Neural cell (in vitro differentiated cells): ENCODE measurements around the gene NR2C2. TPM values are rescaled to one million over a fixed set of nuclear protein-coding genes. Genes with fewer than 3 reads are reported as not detected.

Source experiments
- H2AFZ ChIP-seq: fragments of 200-600, 300-800 bp; sonication (generic), shearing (Covaris generic); 2 replicates; pipeline ENCODE4 v1.6.0; 2014; ENCODE audit warnings: low read depth, mild to moderate bottlenecking, antibody characterized with exemption, low read length, moderate library complexity
- H3F3A ChIP-seq: fragments of 200-600 bp; shearing (Covaris generic); 2 replicates; pipeline ENCODE4 v1.6.1; 2016; ENCODE audit warnings: mild to moderate bottlenecking, moderate library complexity, mixed read lengths, antibody characterized with exemption, low read length; ENCODE audit not compliant: insufficient read depth, poor library complexity, severe bottlenecking
- H3K27ac ChIP-seq: fragments of 200-600, 300-800 bp; sonication (generic), shearing (Covaris generic); 2 replicates; pipeline ENCODE4 v1.5.1; 2014; ENCODE audit warnings: mild to moderate bottlenecking, low read length, moderate library complexity
- H3K27me3 ChIP-seq: fragments of 300-800, 200-600 bp; sonication (generic), shearing (Covaris generic); 2 replicates; pipeline ENCODE4 v1.6.0; 2014; ENCODE audit warnings: mild to moderate bottlenecking, low read depth, low read length, moderate library complexity; ENCODE audit not compliant: insufficient read depth
- H3K36me3 ChIP-seq: fragments of 300-800, 200-600 bp; sonication (generic), shearing (Covaris generic); 2 replicates; pipeline ENCODE4 v1.5.1; 2014; ENCODE audit warnings: mild to moderate bottlenecking, antibody characterized with exemption, low read length, moderate library complexity; ENCODE audit not compliant: insufficient read depth
- H3K4me2 ChIP-seq: fragments of 300-800, 200-600 bp; sonication (generic), shearing (Covaris generic); 2 replicates; pipeline ENCODE4 v1.6.0; 2014; ENCODE audit warnings: mild to moderate bottlenecking, low read length
- H3K4me3 ChIP-seq: fragments of 300-800, 200-600 bp; sonication (generic), shearing (Covaris generic); 2 replicates; pipeline ENCODE4 v1.5.1; 2014; ENCODE audit warnings: mild to moderate bottlenecking, low read length, moderate library complexity
- H3K79me2 ChIP-seq: fragments of 200-600 bp; shearing (Covaris generic); replicated peaks from 2 replicates; pipeline ENCODE4 v1.6.0; 2014; ENCODE audit warnings: mild to moderate bottlenecking, low read length, moderate library complexity; ENCODE audit not compliant: insufficient read depth
- H3K9ac ChIP-seq: fragments of 300-800, 200-600 bp; sonication (generic), shearing (Covaris generic); 2 replicates; pipeline ENCODE4 v1.6.1; 2016; ENCODE audit warnings: mild to moderate bottlenecking, low read length, mixed read lengths
- H3K9me2 ChIP-seq: fragments of 200-600 bp; shearing (Covaris generic); 2 replicates; pipeline ENCODE4 v1.6.1; 2016; ENCODE audit warnings: mild to moderate bottlenecking, low read length, mixed read lengths; ENCODE audit not compliant: insufficient read depth
- H3K9me3 ChIP-seq: fragments of 200-600, 300-800 bp; sonication (generic), shearing (Covaris generic); 2 replicates; pipeline ENCODE4 v1.6.1; 2016; ENCODE audit warnings: mild to moderate bottlenecking, mixed run types, low read length, moderate library complexity, mixed read lengths
- H4K20me1 ChIP-seq: fragments of 200-600 bp; shearing (Covaris generic); 2 replicates; pipeline ENCODE4 v1.6.1; 2016; ENCODE audit warnings: mild to moderate bottlenecking, mixed run types; ENCODE audit not compliant: insufficient read depth
- CTCF ChIP-seq: fragments of 450-650 bp; IDR thresholded peaks from 2 replicates; pipeline ENCODE4 v1.5.1; 2014; ENCODE audit warnings: antibody characterized with exemption, mild to moderate bottlenecking, moderate library complexity; ENCODE audit not compliant: poor library complexity, severe bottlenecking
- EP300 ChIP-seq: fragments of 450-650 bp; conservative IDR thresholded peaks from 2 replicates; pipeline ENCODE4 v1.6.1; 2014; ENCODE audit warnings: antibody characterized with exemption, mild to moderate bottlenecking, moderate library complexity; ENCODE audit not compliant: poor library complexity, severe bottlenecking
- EZH2 ChIP-seq: fragments of 200-600, 300-800 bp; shearing (Covaris generic), sonication (generic); IDR thresholded peaks from 2 replicates; pipeline ENCODE4 v1.6.1; 2014; ENCODE audit warnings: antibody characterized with exemption, low read length, borderline replicate concordance, mild to moderate bottlenecking; ENCODE audit not compliant: insufficient read depth, poor library complexity, severe bottlenecking
- MXI1 ChIP-seq: fragments of 450-650 bp; conservative IDR thresholded peaks from 2 replicates; pipeline ENCODE4 v1.6.1; 2014; ENCODE audit warnings: antibody characterized with exemption, mild to moderate bottlenecking; ENCODE audit not compliant: poor library complexity, severe bottlenecking
- POLR2AphosphoS5 ChIP-seq: IDR thresholded peaks from 2 replicates; pipeline ENCODE4 v1.6.1; 2012
- RAD21 ChIP-seq: fragments of 450-650 bp; conservative IDR thresholded peaks from 2 replicates; pipeline ENCODE4 v1.6.1; 2014; ENCODE audit warnings: antibody characterized with exemption, mild to moderate bottlenecking, moderate library complexity
- REST ChIP-seq: IDR thresholded peaks from 2 replicates; pipeline ENCODE4 v1.6.1; 2012; ENCODE audit warnings: borderline replicate concordance
- SMC3 ChIP-seq: fragments of 450-650 bp; conservative IDR thresholded peaks from 2 replicates; pipeline ENCODE4 v1.6.1; 2014; ENCODE audit warnings: antibody characterized with exemption, mild to moderate bottlenecking, moderate library complexity; ENCODE audit not compliant: poor library complexity
- TAF1 ChIP-seq: IDR thresholded peaks from 2 replicates; pipeline ENCODE4 v1.6.1; 2012; ENCODE audit warnings: low read depth
- polyA plus RNA-seq: library from polyadenylated mRNA; depleted of rRNA; stranded (reverse); fragments of >200 nt; gene quantifications from 2 replicates; pipeline ENCODE4 v1.2.3, GENCODE V29; 2014

Gene NR2C2
- polyA plus RNA-seq, 1 donor from 2014 or later = 37.5 TPM

- no peak for TF ChIP-seq REST
- no peaks in the 10 kb centered on the region for H3K9me3 ChIP-seq
These were observed 20.8 kb upstream of the NR2C2 start for GRCh38 chr3:14926592-14926991.

DNA sequence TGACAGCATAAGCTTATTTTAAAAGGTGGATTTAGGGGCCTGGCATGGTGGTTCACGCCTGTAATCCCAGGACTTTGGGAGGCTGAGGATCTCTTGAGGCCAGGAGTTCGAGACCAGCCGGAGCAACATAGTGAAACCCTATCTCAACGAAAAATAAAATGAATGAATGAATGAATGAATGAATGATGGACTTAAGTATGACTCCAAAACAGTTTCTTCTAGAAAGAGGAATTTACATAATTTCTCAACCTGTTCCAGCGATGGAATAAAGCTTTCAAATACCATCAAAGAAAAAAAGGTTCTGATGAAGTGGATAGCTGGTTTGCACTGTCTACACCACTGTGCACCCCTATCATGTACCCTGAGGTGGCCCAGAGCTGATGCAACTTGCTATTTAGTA, 20.1 kb upstream of the NR2C2 start:
- H2AFZ ChIP-seq = no peak overlapping the region
- H3K4me2 ChIP-seq = no peak overlapping the region
- no peak overlapping the region for H3K4me3 ChIP-seq
- H3K79me2 ChIP-seq = no peaks in the 10 kb centered on the region
- H3K27me3 ChIP-seq = no peaks in the 10 kb centered on the region
- no peaks in the 10 kb centered on the region for H4K20me1 ChIP-seq
- H3K9me2 ChIP-seq = no peaks in the 10 kb centered on the region
- H3K27ac ChIP-seq = no peak overlapping the region
- no peaks in the 10 kb centered on the region for H3K9me3 ChIP-seq
- no peak overlapping the region for H3K9ac ChIP-seq
- no peaks in the 10 kb centered on the region for H3F3A ChIP-seq
- H3K36me3 ChIP-seq = no peaks in the 10 kb centered on the region
- TF ChIP-seq RAD21 = no peak
- no peak for TF ChIP-seq REST
- TF ChIP-seq EZH2 = no peak
- no peak for TF ChIP-seq MXI1
- TF ChIP-seq POLR2AphosphoS5 = no peak
- no peak for TF ChIP-seq EP300
- no peak for TF ChIP-seq TAF1
- TF ChIP-seq SMC3 = no peak
- TF ChIP-seq CTCF = no peak

More at GRCh38 chr3:14926592-14926991, 20.8 kb upstream of the NR2C2 start:
- no peaks in the 10 kb centered on the region for H3K27me3 ChIP-seq
- no peak overlapping the region for H3K27ac ChIP-seq
- H4K20me1 ChIP-seq = no peaks in the 10 kb centered on the region
- H3K36me3 ChIP-seq = no peaks in the 10 kb centered on the region
- no peak overlapping the region for H2AFZ ChIP-seq
- H3K4me3 ChIP-seq = no peak overlapping the region
- H3F3A ChIP-seq = no peaks in the 10 kb centered on the region
- H3K9me2 ChIP-seq = no peaks in the 10 kb centered on the region
- H3K4me2 ChIP-seq = no peak overlapping the region
- no peaks in the 10 kb centered on the region for H3K79me2 ChIP-seq
- no peak overlapping the region for H3K9ac ChIP-seq
